Stimulated activated naive CD4-positive, alpha-beta T cell (primary cell): Measurements from ENCODE around the gene HDAC4.

ENCODE experiments used
- DNase-seq, 6 experiments: peaks; one replicate each; lab custom pipeline; 2025; lab: John Stamatoyannopoulos, UW

The HDAC4 gene

DNA sequence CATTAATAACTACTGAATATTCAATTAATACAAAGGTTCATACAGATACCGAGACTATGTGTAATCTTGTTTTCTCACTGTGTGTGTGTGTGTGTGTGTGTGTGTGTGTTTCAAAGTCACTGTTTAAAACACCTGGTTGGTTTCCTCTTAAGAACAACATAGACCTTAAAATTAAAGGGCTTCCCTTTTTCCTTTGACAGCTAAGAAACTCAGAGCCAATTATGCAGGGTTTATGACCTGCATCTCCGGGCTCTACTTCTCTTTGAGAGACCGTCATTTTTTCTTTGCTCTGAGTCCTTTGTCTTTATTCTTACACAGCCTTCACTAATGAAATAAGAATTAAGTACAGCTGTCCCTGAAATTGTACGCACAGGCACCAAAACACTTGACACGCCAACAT lies 145.6 kb downstream of the HDAC4 start:
- peak in 2 of 6 experiments; percentile 38 to 39 for DNase-seq

DNA sequence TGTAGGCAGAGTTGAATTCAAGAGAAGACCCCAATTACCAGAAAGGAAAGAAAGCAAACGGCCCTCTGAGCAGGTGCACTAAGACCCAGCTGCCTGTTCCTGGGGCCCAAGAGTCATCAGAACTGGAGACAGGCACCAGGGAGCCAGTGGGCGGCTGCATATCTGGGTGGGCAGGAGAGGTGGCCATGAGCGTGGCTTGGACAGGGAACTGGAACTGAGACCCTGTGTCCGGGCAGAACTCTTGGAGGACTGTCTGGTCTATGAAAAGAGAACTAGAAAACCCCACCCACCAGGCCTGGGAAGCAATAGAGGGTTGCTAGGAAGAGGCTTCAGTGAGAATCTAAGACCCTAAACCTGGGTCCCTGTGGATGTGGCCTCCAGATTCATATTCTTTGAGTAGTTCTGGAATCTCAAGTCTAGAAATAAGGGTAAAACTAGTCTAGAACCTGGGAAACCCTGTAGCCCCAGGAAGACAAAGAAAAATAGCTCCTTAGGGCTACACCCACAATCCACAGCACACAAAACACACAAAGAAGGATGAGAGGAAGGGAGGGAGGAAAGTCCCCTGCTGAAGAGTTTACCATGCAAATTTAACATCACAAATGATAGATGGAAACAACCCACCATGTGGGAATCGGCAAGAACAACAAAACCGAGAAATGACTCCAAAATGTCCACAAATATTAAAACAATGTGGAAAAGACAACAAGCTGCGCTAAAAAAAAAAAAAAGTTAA lies 147.0 kb downstream of the HDAC4 start:
- DNase-seq: no peak

DNA sequence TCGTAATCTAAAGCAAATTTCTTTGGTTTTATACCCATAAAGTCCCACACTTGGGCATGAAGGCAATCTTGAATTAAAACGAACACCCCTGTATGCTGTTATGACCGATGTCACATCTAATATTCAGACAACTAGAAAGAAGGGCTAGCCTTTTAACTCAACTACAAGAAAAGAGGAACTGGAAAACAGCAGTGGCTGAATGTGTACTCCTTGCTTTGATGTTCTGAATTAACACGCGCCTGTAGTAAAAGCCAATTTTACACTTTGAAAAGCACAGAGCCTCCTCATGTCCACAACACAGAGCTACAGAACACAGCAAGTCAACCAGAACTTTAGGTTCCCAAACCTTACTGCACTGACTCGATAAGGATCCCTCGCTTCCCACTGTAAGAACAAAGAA lies 147.6 kb downstream of the HDAC4 start:
- DNase-seq: peak in 2 of 6 experiments; percentile 18 to 34

DNA sequence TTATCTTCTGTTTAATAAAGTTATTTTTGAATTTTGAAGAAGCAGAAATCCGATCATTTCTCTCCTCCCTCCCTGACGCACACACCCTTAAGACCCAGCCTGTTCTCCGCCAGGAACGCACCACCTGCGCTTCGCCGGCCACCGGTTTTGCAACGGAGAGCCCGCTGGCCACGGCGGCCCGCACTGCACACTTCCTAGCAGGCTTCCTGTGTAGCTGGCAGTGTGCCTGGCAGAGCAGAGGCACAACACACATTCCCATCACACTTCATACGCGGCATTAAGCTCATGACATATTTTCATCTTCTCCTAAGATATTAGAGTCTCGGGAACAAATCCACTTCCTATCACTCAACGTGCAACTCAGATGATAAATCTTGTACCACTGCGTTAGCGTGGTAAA lies 148.0 kb downstream of the HDAC4 start:
- DNase-seq: peak in 1 of 6 experiments; percentile 28

DNA sequence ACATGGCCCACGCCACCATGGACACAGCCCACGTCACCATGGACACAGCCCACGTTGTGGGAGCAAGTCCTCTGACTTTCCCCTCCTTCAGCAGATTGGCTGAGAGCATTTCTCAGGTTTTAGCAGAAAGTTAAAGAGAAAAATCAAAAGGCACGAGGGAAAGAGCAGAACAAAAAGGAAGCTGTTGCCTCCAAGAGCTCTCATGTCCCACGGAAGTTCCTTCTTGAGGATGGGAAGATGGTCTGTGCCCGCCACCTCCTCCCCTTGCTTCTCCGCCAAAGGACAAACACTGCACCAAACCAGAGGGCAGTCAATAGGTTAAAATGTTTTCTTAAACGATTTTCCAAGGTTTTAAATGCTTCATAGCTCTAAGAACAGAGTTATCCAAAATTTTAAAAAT lies 148.4 kb downstream of the HDAC4 start:
- DNase-seq: no peak

DNA sequence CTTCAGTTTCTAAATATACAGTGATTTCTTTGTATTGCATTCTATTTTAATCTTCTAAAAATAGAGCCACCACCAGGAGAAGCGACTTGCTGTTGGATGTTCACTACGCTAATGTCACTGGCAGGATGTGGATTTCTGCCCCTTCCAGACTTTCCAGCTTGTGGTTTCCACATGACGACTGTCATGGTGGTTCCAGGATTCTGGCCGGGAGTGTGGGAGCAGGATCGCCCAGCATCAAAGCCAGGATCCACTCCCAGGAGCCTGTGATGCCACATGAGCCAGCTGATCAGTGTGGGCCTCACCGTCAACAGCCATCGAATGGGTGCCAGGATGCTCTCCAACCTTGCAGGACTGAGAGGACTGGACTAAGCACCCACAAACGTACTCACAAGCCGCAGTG lies 148.8 kb downstream of the HDAC4 start:
- DNase-seq: no peak

DNA sequence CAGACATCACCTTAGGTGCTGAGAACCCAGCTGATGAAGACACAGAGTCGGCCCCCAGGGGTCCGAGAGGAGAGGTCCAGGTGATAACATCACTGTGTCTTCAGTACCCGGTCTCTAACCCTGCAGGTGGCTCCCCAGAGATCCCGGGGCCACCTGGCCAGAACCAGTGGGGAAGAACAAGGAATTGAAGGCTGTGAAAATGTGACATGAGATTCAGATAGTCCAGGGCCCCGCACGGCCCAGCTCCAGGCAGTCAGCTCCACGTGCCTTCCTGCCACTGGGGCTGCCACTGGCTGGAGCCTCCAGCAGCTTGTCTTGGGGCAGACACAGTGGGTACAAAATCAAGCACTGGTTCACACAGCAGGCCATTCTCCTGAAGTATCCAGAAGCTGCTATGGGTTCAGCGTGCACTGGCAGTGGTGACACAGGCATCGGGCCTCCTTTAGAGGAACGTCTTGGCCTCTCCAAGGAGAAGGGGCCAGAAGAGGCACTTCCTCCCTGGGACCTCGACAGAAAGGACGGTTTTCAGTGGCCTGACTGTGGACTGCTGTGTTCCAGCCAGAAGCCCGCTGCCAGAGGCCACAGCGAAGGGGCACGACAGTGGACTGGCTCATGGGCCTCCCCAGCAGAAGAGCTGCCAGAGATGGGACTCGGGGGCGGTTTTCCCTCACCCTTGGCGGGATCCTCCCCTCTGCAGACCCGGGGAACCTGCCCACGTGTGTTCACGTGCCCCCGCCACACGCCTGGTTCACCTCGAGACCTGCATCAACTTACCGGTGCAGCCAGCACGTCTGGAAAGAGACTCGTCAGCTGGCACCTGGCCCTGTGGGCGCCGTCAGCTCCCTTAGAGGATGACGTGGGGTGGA lies 150.4 kb downstream of the HDAC4 start:
- no peak for DNase-seq

DNA sequence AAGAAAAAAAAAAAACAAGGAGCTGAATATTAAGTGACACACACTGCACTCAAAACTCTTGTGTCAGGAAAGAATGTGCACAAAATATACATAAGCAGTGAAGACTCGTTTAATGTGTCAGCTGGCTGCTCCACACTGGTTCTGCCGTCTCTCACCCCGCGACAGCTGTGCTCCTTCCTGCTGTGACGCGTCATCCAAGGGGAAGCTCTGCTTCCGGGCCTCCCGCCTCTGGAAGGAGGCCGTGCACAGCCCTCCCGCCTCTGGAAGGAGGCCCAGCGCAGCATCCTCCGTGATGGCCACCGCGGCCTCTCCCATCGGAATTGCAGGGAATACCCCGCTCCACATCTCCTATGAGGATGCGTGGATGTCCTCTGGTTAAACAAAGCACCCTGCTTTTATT lies 151.0 kb downstream of the HDAC4 start:
- no peak for DNase-seq

DNA sequence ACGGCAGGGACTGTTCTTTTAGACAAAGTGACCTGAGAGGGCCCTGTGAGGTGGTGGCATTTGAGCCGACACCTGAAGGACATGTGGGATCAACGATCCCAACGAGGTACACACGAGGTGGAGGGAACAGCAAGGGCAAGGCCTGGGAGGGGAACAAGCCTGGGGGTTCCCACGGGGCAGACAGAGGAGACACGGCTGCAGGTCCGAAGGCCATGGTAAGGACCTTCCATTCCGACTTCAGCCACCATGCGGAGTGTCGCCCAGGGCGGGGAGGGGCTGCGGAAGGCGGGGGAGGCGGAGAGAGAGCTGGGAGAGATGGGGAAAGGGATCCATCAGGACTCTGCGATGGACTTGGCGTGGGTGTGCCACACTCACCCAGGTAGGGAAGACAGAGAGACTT lies 151.8 kb downstream of the HDAC4 start:
- DNase-seq: no peak

DNA sequence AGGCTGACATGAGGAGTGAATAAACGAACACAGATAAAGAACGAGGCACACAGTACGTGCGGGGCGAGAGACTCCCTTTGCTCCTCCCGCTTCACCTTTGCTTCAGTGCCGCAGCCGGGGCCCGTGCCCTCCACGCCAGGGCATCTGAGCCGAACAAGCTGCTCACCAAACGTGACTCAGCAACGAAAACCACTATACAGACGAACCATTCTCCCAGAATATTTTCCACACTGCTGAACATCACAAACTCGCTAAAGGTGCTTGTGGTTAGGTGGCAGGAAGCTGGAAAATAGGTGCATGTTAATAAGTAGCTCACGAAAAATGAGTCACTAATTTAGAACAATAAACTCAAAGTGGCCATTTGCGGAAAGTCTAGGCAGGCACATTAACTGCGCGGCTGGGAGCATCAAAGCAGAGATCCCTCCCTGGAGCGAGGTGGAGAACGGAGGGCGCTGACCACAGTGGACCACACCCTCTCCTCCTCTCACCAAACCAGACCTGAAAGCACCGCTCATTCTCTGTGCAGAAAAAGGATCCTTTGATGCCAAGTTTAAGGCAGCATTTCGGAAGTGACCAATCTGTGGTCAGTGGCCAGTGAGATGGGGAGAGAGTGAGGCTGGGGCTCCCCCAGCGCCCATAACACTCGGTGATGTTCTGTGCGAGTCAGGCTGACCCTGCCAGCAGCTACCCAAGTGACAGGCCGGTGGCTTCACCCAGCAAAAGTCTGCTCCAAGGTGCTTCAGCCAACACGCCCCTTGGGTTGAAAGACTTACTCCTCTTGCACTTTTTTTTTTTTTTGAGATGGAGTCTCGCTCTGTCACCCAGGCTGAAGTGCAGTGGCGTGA lies 153.2 kb downstream of the HDAC4 start:
- DNase-seq: no peak

DNA sequence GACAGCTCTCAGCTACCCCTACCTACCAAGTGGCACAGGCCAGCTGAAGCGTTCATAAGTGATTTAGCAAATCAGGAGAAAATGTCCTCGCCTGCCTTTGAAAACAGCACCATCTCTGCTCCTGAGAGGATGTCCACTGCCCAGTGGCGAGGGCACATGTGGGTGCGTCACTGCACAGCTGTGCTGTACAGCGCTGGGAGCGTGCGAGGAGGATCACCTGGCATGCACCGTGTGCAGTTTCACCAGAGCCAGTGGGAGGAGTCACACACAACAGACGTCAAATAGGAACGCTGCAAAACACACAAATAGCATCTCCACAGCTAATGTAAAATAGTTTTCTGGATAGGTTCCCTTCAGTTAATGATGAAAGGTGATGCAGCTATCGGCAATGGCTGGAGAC lies 154.1 kb downstream of the HDAC4 start:
- DNase-seq: no peak

DNA sequence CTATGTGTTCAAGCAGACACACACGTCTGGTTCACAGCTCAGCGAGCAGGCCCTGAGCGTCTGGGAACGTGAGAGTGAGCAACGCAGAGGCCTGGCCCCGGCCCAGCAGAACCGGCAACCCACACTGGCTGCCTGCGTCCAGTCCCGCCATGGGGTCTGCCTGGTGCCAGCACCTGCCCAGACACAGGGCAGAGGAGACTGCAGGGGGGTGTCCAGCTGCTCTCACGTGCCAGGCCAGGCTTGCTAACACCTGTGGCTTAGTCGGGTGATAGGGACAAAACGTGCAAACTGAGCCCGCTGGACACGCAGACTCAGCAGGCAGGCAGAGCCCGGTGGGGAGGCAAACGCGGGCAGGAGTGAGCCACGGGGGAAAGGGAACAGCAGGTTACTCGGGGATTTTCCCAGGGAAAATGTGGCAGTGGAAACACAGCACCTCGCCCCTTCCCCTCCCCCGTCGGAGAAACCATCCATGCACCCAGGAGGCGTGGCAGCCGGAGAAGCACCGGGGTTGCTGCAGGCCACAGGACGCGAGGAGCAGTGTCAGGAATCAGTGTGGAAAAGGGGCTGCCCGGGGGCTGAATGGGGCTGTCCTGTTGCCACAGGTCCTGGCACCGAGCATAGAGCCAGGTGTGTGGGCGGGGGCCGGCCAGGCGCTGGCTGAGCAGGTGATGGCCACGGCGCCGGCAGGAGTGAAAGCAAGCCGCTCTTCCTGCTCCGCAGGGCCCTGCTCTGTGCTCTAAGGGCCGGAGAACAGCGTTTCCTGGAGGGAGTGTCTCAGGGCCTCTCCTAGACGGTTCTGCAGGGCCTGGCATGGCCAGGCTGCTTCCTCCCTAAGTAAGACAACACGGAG lies 154.7 kb downstream of the HDAC4 start:
- DNase-seq: no peak

DNA sequence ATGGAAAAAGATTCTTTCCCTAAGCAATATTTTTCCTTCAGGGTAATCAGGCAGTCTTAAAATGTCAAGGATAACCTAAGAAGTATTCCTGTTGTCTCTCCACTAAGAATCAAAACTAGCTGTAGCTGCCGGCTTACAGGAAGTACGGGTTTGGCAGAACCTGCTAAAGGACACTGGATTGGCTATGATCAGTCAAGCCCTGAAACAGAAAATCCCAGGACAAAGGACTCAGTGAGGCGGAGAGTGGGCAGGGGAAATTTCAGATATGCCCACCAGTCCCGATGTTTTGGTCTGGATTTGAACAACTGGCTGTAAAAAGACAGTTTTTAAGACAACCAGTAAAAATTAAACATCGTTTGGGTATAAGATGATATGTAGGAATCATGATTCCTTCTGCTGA lies 155.7 kb downstream of the HDAC4 start:
- DNase-seq: no peak

DNA sequence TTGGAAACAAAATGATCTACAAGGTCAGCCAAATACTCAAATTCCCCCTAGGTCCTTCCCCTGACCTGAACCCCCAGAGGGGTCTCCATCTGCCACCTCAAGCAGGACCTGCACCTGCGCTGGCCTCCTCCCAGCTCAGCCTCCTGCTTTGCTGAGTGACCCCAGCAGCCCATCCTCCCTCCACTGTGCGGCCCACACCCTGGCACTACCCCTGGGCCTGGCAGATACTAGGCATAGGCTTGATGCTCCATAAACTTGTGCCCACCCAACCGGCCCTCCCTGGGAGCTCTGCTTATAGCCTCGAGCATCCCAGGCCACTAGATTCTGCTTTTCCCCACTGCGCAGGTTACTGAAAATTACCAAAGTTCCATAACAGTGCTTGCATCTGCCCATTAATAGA lies 156.2 kb downstream of the HDAC4 start:
- DNase-seq: no peak

DNA sequence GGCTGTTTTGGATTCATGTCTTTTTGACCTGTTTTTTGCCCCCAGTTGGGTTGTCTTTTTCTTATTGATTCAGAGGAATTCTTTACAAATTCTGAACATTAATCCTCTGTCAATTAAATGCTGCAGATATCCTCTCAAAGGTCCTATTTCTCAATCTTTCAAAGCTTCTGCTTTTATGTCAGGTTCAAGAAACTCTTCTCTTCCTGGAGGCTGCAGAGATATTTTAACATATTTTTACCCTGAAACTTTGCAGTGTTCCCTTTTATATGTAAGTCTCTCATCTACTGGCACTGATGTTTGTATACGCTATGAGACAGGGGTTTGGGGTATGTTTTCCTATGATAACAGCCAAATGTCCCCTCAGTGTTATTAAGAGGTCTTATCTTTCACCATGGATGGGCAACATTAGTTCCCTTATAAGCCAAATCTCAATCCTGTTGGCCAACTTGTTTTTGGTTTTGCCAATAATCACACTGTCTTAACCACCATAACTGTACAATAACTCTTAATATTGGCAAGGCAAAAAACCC lies 159.3 kb downstream of the HDAC4 start:
- no peak for DNase-seq

DNA sequence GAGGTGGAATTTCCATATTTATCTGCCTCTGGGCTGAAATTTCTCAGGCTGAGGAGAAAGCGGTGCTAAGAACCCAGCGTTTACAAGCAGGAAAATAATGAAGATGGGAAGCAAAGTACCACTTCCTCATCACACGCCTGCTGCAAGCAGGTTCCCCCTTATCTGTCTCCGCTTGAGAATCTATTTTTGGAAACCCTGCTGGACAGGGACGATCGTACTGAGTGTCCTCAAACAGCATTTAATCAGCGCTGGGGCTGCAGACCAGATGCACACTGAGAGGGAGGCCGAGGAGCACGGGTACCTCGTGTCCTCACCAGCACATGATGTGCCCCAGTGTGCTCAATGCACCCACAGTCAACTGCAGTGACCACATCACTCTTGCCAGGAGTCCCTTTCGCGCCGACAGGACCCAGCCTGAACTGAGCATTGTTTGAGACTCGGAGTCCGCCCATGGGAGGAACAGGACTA lies 160.4 kb downstream of the HDAC4 start:
- DNase-seq: no peak

DNA sequence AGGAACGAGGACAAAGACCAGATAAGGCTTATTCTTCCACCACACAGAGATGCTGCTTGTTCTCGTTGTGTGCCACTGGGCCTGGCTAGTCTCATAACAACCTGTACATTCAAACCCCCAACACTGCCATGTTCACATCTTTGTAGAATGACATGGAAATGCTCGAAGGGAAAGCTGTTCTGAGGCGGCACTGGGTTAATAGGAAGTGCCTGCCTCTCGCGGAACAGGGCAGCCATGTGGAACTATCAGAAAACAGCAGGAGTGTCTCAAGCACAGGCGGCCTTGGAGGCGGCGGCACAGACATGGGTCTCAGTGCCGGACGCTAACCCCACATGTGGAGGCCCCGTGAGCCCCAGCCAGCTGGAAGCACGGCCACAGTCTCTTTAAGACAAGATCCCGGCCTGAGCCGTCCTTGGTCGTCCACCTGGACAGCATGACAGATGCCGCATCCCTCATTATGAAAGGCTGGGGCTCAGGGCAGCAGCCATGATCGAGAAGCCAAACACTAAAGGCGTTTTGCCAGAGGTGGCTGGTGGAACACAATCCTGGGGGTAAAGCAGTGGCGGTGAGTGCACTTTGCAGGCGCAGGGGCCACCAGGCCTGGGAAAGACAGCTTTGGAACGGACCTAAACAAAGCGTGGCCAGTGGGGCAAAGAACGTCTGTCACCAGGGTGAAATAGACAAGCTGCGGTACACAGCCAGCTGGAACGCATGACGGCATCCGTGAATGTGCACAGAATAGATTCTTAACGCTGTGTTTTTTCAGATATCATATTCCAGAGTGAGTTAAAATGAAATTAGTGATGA lies 161.0 kb downstream of the HDAC4 start:
- DNase-seq: no peak

DNA sequence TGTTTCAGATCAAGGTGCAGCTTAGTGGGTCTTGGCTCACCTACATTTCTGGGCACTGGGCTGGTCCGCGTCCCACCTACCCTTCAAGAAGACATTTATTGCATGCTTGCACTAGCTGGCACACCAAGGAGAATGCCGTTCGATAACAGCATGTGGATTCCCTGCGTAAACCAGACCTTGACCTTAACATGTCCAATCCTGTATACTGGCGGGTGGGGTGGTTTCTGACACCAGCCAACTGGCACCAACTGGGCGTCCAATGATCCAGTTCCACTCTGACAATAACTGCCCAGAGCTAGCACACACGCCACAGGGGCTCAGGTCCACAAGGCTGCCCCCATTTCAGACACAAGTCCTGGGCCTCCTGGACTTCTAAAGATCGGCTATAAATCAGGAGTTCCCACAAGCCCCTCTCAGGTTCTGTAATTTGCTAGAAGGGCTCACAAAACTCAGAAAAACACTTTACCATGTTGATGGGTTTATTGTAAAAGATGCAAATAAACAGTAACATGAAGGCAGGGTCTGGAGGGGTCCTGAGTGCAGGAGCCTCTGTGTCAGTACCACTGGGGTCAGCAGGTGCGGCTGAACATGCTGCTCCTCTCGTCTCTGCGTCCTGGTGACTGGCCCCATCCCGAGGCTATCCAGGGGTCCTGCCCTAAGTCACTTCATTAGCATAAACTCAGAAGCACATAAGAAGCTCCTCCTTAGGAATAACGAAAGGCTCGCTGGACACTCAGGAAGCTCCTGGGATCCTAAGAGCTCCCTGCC lies 161.8 kb downstream of the HDAC4 start:
- DNase-seq: no peak

DNA sequence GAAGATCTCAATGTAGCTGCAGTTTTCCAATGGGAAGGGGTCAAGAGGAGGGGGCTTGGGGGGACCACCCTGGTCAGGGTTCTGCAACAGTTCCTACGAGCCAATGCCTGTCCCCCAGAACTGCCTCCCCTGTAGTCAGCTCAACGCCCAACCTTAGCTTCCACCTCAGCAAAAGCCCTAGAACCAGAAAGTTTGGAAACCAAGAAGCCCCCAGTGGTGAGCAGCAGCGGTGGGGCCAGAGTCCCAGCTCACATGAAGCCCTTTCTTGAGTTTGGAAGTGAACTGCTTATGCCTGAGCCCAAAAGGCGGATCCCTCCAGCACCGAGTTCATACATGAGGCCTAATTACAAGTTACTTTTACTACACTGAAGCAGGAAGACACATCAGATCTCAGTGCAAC lies 162.4 kb downstream of the HDAC4 start:
- no peak for DNase-seq

DNA sequence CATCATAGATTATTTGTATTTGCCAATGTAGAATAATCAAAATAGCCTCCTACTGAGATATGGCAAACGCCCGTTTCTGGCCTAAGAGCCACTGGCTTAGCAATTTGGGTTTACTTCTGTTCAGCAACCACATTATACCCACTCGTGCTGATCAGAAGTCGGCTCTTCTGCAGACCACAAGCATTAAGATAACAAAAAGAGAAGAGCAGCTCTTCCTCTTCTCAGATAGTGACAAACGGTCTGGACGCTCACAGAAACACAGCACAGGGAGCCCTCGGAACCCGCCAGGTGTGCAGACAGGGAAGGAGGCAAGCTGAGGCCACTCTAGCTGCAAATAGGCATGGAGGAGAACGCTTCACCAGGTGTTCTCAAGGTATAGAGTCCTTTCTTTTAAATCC lies 164.0 kb downstream of the HDAC4 start:
- no peak for DNase-seq
